ENCODE results near the gene PLEKHM2. TPM values are rescaled to one million over a fixed set of nuclear protein-coding genes. Genes with fewer than 3 reads are reported as not detected.

PLEKHM2 gene
- polyA plus RNA-seq, 1 donor (not counting 4 experiments of a cell fraction or from before 2014, with no cell fraction given), result 30.0 TPM

DNA sequence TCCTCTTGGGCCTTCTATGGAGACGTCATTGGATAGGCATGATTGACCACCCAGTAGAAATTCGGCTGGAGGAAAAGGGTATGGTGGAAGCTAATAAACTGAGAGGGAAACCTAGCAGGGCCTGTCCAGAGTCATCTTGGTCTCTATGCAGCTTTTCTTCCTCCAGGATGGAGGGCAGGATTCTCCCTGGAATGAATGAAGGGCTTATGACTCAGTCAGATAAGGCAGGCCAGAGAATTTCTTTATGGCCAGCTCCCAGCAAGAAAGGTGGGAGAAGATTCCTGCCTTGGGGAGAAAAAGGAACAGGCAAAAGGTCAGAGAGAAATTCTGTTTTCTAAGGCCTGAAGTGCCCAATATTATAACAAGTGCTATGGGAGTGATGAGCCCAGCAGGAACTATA is 91.6 kb downstream of the PLEKHM2 start:
- FAIRE-seq (no peak), DNase-seq (ENCODE audit: low read depth, low spot score) (no peak)
- Histone ChIP-seq H3K4me2 (ENCODE audit: control insufficient read depth, extremely low read depth, insufficient read depth, low read depth, low read length) (no peak overlapping the region), H3K9ac (ENCODE audit: control insufficient read depth, extremely low read depth, insufficient read depth, low read length) (no peak overlapping the region), H3K27me3 (ENCODE audit: control insufficient read depth, extremely low read depth, insufficient read depth, low read length) (no peaks in the 10 kb centered on the region), H3K27ac (ENCODE audit: control insufficient read depth, insufficient read depth, low read length) (no peak overlapping the region), H3K9me3 (ENCODE audit: control insufficient read depth, low read depth, low read length) (no peaks in the 10 kb centered on the region), H3K9me1 (ENCODE audit: control insufficient read depth, extremely low read depth, insufficient read depth, low read length) (no peaks in the 10 kb centered on the region), H4K20me1 (ENCODE audit: control insufficient read depth, extremely low read depth, insufficient read depth, low read length) (no peaks in the 10 kb centered on the region), H3K4me3 (ENCODE audit: control insufficient read depth in 2 of 3, extremely low read depth in 1 of 3, insufficient read depth in 2 of 3, low read depth in 1 of 3, low read length in 3 of 3) (no peak overlapping the region), H3K79me2 (ENCODE audit: control insufficient read depth, insufficient read depth, low read length) (peaks cover 17% of the 10 kb centered on the region), H3K36me3 (ENCODE audit: control insufficient read depth in 2 of 2, extremely low read depth in 1 of 2, insufficient read depth in 2 of 2, low read length in 2 of 2) (peaks cover 51 to 68% of the 10 kb centered on the region in 2 experiments), H3K4me1 (ENCODE audit: control insufficient read depth, extremely low read depth, insufficient read depth, low read length) (no peaks in the 10 kb centered on the region), H2AFZ (ENCODE audit: control insufficient read depth, low read length) (no peak overlapping the region)
- dilution Hi-C loops (cut with MboI; ENCODE audit: extremely low pct_ligation_motif_present, low sequenced_read_pairs), result no loop called here
- TF ChIP-seq, protein P1, sequence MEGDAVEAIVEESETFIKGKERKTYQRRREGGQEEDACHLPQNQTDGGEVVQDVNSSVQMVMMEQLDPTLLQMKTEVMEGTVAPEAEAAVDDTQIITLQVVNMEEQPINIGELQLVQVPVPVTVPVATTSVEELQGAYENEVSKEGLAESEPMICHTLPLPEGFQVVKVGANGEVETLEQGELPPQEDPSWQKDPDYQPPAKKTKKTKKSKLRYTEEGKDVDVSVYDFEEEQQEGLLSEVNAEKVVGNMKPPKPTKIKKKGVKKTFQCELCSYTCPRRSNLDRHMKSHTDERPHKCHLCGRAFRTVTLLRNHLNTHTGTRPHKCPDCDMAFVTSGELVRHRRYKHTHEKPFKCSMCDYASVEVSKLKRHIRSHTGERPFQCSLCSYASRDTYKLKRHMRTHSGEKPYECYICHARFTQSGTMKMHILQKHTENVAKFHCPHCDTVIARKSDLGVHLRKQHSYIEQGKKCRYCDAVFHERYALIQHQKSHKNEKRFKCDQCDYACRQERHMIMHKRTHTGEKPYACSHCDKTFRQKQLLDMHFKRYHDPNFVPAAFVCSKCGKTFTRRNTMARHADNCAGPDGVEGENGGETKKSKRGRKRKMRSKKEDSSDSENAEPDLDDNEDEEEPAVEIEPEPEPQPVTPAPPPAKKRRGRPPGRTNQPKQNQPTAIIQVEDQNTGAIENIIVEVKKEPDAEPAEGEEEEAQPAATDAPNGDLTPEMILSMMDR (optimal IDR thresholded peaks at IDR 0.05 in 1 of 3, IDR thresholded peaks at IDR 0.05 in 1 of 3, conservative IDR thresholded peaks at IDR 0.05 in 1 of 3; ENCODE audit: extremely low read depth in 1 of 3, insufficient read depth in 2 of 3, low read length in 3 of 3), result no peak
- no peak for TF ChIP-seq EZH2 (IDR thresholded peaks at IDR 0.05; ENCODE audit: low read length)

DNA sequence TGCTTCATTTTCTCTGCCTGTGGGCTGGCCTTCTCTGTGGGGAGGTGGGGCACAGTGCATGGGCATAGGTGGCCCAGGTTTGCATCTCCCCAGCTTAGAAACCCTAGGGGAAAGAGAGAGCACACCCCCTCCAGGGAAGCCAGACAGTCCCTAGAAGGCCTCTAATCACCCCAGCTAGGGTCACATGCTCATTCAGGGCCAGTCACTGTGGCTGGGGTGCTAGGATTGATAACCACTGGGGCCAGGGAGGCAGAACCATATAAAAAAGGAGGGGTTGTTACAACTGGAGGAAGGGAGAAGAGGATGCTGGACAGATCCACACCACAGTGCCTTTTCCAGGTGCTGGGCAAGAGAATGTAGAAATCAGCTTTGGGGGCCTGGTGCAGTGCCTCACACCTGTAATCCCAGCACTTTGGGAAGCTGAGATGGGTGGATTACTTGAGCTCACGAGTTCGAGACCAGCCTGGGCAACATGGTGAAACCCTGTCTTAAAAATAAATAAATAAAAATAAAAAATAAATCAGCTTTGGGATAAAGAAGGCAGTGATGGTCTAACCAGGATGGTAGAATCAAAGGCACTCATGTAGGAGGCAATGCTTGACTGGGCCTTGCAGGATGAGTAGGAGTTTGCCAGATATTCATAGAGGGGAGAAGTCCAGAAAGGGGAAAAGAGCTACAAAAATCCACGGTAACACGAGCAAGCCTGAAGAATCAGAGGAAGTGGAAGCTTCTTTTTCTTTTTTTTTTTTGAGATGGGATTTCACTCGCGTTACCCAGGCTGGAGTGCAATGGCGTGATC is 94.0 kb downstream of the PLEKHM2 start:
- dilution Hi-C loops (cut with MboI; ENCODE audit: extremely low pct_ligation_motif_present, low sequenced_read_pairs), result no loop called here
- FAIRE-seq, result no peak

More for the DNA sequence above, 94.0 kb downstream of the PLEKHM2 start:
- DNase-seq (ENCODE audit: low read depth, low spot score), result no peak
- TF ChIP-seq EZH2 (IDR thresholded peaks at IDR 0.05; ENCODE audit: low read length), result no peak
- TF ChIP-seq, protein P1 (optimal IDR thresholded peaks at IDR 0.05 in 1 of 3, IDR thresholded peaks at IDR 0.05 in 1 of 3, conservative IDR thresholded peaks at IDR 0.05 in 1 of 3; ENCODE audit: extremely low read depth in 1 of 3, insufficient read depth in 2 of 3, low read length in 3 of 3), result no peak
- Histone ChIP-seq H3K36me3 (ENCODE audit: control insufficient read depth in 2 of 2, extremely low read depth in 1 of 2, insufficient read depth in 2 of 2, low read length in 2 of 2) (peaks cover 50 to 58% of the 10 kb centered on the region in 2 experiments), H3K27me3 (ENCODE audit: control insufficient read depth, extremely low read depth, insufficient read depth, low read length) (no peaks in the 10 kb centered on the region), H3K9ac (ENCODE audit: control insufficient read depth, extremely low read depth, insufficient read depth, low read length) (no peak overlapping the region), H3K9me1 (ENCODE audit: control insufficient read depth, extremely low read depth, insufficient read depth, low read length) (no peaks in the 10 kb centered on the region), H3K79me2 (ENCODE audit: control insufficient read depth, insufficient read depth, low read length) (peaks cover 14% of the 10 kb centered on the region), H3K4me1 (ENCODE audit: control insufficient read depth, extremely low read depth, insufficient read depth, low read length) (no peaks in the 10 kb centered on the region), H4K20me1 (ENCODE audit: control insufficient read depth, extremely low read depth, insufficient read depth, low read length) (no peaks in the 10 kb centered on the region), H3K4me2 (ENCODE audit: control insufficient read depth, extremely low read depth, insufficient read depth, low read depth, low read length) (no peak overlapping the region), H2AFZ (ENCODE audit: control insufficient read depth, low read length) (no peak overlapping the region), H3K4me3 (ENCODE audit: control insufficient read depth in 2 of 3, extremely low read depth in 1 of 3, insufficient read depth in 2 of 3, low read depth in 1 of 3, low read length in 3 of 3) (no peak overlapping the region), H3K9me3 (ENCODE audit: control insufficient read depth, low read depth, low read length) (no peaks in the 10 kb centered on the region), H3K27ac (ENCODE audit: control insufficient read depth, insufficient read depth, low read length) (no peak overlapping the region)

Small RNA genes lying within 50 kb of the gene (small RNA-seq; reads per million reads assigned to genes)
- gene AL121992.2 (ENCODE audit: insufficient read length in 3 of 3, low read depth in 3 of 3, low replicate concordance in 1 of 3), result 0 reads per million in 3 experiments

Other genes starting within 250 kb of the PLEKHM2 start
- gene CTRC, start 245.9 kb upstream of the PLEKHM2 start, polyA plus RNA-seq, result not detected in 3 replicates
- gene CELA2A, start 227.6 kb upstream of the PLEKHM2 start, polyA plus RNA-seq, result not detected in 3 replicates
- not detected in 3 replicates for gene CELA2B, start 208.2 kb upstream of the PLEKHM2 start, polyA plus RNA-seq
- gene CASP9, start 160.1 kb upstream of the PLEKHM2 start, polyA plus RNA-seq, result 4.4 to 5.2 TPM (median 4.8 TPM) in 3 replicates
- 12.8 to 15.5 TPM (median 13.7 TPM) in 3 replicates for gene DNAJC16, start 157.5 kb upstream of the PLEKHM2 start, polyA plus RNA-seq
- 0.18 to 0.46 TPM (median 0.21 TPM) in 3 replicates for gene AGMAT, start 99.3 kb upstream of the PLEKHM2 start, polyA plus RNA-seq
- 7.8 to 12.6 TPM (median 11.5 TPM) in 3 replicates for gene DDI2, start 66.9 kb upstream of the PLEKHM2 start, polyA plus RNA-seq
- gene SLC25A34, start 51.9 kb downstream of the PLEKHM2 start, polyA plus RNA-seq, result 0.28 to 0.80 TPM (median 0.46 TPM) in 3 replicates
- not detected in 3 replicates for gene TMEM82, start 58.2 kb downstream of the PLEKHM2 start, polyA plus RNA-seq
- 144 to 223 TPM (median 185 TPM) in 3 replicates for gene FBLIM1, start 74.5 kb downstream of the PLEKHM2 start, polyA plus RNA-seq
- 2.6 to 14.0 TPM (median 4.6 TPM) in 3 replicates for gene UQCRHL, start 123.3 kb downstream of the PLEKHM2 start, polyA plus RNA-seq
- gene SPEN, start 163.4 kb downstream of the PLEKHM2 start, polyA plus RNA-seq, result 4.9 to 9.1 TPM (median 8.9 TPM) in 3 replicates

All from keratinocyte (primary cell).